Occipital lobe (tissue), 2 donors: ENCODE results near the gene FXYD6. TPM values are rescaled to one million over a fixed set of nuclear protein-coding genes. Genes with fewer than 3 reads are reported as not detected.

ENCODE experiments used
- DNase-seq: peaks from one replicate; lab custom pipeline; 2025; lab: John Stamatoyannopoulos, UW
- total RNA-seq: library from RNA; depleted of rRNA; stranded (reverse); fragments of >200 nt; gene quantifications from one replicate; pipeline ENCODE4 v1.2.3, GENCODE V29; 2014

Gene FXYD6
- total RNA-seq, 1 donor from 2014 or later = 107 TPM

DNA sequence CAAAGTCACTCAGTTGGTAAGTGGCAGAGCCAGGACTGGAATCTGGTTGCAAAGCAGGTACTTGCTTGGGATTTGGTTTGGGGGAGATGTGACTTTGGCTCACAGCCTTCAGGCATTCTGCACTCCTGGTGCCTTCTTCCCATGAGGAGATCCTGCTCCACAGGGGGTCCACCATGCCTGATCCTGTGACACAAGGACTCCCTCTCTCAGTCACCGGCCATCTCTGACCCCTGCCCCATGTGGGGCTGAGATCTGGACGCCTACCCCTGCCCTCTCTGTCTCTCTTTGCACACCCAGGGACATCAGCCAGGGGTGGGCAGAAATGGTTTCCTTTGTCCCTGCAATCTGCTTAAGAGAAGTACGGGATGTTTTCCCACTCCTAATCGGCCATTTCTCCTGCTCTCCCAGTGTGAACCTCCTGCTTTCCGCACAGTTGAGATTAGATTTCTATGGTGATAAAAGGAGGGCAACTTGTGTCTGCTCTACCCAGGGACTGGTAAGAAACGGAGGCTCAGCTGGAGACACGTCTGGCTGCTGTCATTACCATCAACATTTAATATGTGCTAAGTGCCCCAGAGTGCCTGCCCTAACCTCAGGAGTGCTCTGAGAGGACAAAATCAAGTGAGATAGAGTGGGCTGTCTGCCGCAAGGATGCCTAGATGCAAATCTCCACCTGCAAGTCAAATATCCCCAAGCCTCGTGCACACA lies 11.1 kb upstream of the FXYD6 start:
- DNase-seq = no peak

DNA sequence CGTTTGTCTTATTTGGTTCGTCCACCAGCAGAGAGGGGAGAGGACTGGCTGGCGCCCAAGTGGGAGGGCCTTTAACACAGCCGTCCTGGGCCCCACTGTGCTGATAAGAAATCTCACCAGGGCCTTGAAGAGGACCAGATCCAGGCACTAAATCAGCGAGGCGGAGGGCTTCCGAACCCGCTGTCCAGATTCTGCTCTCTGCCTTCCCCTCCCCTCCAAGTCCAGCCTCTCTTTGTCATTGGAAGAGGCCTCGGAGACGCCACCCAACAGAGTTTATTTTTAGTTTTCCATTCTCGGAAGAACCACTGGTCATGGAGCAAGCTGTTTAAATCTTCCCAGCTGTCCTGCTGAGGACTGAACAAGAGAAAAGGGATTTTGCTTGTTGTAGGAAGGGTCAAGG lies 9.3 kb upstream of the FXYD6 start:
- DNase-seq = no peak

DNA sequence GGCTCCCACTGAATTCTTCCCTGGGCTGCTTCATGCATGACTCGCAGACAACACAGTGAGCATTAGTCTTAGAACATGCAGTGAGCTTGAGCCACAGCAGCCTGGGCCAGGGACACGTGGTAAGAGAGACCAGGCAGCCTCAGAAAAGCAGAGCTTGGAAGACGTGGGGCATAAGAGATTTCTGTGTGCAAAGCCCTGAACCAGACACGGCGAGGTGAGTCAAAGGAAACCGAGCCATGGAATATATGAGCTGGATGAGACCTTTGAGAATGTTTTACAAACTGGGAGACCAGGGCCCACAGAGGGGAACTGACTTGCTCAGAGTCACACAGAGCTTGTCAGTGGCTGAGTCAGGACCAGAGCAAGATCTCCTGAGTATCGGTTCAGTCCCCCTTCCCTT lies 8.5 kb upstream of the FXYD6 start:
- DNase-seq = no peak

DNA sequence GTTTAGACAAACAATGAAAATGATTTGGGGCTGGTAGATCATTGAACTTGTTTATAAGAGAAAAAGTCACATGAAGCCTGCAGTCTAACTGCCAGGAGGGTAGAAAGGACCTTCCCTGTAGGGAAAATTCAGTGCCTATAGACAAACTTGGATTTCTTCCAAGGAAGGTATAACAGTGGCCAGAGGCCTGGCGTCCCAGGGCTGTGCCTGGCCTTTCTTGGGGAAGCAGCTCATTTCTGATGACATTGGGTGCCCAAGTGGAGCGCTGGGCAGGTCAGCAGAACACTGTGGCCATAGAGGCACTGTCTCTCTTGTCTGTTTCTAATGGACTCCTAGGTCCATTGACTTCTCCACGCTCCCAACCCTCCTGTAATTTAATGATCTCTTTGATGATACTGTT lies 6.6 kb upstream of the FXYD6 start:
- DNase-seq = no peak

DNA sequence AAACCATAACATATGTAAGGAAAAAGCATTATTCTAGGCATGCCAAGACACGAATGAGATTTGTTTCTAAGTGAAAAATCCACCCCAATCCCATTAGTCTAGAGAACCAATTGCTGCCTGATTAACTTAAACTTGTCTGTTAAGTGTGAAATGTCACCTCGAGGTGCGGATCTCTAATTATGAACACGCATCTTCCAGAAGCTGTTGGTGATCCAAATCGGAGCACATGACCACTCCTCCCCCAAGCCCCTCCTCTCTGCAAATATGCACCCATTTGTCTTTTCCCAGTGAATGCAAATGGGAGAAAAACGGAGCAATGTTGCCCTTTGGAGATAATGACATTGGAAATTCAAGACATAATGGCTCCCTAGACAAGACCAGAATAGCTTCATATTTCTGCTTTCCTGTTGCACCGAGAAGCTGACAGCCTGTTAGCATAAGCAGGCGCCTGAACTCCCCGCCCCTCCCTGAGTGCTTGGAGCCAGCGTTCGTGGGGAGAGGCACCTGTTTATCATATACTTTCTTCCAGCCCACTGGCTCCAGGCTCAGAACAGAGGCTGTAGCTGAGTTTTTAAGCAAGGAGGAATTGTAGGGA lies 6.0 kb upstream of the FXYD6 start:
- no peak for DNase-seq

DNA sequence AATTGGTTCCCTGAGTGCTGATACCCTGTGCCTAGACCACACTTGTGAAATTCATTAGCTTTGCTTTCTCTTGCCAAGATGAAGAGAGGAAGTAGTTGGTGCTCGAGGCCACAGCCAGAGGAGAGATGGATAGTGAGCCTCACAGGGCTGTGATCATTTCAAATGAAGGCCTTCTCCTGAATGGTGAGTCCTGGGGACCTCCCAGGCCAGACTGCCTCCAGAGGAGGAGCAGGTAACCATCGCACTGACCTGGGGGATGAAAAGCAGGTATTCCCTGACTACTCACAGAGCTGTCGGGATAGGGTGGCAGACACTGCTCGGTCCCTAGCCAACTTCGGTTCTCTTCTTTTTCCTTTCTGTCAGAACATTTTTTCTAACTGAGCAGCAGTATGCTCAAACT lies 4.8 kb upstream of the FXYD6 start:
- DNase-seq = no peak

DNA sequence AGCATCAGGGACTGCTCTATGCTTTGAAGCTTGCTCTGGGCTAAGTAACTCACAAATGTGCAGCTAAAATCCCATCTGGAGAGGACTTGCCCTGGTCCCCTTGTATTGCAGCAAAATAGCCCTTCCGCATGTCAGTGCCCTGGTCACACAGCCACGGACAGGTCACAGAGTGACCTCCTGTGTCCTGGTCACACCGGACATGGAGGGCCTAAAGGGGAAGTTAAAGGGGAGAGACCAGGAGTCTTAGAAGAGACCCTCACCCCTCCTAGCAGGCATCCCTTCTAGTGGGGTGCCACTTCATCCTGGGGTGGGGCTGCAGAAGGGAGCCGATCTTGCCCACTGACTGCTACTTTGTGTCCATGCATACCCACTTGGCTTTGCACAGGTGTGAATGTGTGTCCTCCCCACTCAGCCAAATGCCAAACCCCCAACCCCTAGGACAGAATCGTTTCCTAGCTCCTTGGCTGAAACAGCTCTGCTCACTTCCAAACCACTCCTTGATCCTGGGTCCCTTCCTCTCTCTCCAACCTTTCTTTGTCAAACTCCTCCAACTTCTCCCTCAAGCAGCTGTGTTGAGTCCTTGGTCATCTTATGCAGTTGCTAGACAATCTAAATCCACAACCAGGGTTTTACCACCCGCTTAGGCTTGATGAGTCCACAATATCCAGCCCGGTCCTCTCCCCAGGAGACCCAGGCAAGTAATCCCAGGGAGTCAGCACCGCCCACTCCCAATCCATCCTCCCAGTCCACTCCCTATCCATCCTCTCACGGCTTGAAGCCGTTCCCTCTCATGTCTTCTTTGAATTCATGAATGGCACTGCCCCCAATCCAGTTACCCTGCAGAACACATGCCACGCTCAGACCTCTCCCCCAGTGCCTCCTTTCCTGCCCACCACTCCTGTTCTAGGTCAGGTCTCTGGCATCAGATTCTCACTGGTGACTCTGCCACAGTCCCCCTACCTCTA lies 3.3 kb upstream of the FXYD6 start:
- no peak for DNase-seq

DNA sequence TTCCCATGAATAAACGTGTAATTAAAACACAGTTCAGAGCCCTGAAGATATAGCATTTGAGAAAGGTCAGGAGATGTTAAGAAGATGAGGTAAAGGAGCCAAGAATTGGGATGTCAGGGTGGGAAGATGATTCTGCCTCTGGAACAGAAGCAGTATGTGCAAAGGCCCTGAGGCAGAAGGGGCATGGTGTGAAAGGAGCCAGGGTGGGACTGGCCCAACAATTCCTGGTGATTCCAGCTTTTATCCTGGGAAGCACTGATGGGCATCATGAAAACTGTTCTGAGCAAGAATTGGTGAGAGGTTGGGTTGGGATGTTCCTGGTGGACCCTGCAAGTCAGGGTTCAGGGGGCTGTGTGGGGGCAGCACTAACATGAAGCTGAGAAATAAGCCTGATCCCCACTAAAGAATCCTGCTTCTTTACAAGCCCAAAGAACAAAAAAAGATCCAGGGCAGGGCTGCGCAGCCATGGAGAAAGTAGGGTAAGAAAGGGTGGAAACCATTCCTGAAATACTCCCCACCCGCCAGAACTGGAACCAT lies 2.5 kb upstream of the FXYD6 start:
- DNase-seq = no peak

DNA sequence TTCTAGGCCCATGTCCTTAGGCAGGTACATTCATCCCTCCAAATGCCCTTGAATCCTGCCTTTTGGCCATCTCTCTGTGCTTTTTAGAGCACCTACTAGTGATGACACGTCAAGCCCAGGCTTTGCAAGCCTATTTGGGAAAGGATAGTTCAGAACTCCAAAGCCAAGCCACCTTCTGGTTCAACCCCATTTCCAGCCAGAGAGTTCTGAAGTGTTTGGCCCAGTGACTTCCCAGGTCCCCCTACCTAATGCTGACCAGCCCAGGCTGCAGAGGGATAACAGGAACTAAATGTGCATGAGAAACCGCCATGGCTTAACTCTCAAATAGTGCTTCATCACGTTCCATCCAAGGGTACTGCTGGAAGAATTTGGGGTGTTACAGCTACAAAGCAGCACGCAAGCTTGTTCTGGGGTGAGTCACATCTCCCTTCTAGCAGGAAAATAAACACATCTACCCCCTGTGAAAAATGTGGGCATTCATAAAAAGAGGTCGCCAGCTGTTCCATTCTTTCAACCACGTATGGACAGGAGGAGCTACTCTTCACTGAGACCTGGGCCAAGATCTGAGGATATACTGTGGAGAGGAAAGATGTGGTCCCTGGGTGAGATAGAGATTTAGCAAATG lies 2.0 kb upstream of the FXYD6 start:
- DNase-seq = no peak

DNA sequence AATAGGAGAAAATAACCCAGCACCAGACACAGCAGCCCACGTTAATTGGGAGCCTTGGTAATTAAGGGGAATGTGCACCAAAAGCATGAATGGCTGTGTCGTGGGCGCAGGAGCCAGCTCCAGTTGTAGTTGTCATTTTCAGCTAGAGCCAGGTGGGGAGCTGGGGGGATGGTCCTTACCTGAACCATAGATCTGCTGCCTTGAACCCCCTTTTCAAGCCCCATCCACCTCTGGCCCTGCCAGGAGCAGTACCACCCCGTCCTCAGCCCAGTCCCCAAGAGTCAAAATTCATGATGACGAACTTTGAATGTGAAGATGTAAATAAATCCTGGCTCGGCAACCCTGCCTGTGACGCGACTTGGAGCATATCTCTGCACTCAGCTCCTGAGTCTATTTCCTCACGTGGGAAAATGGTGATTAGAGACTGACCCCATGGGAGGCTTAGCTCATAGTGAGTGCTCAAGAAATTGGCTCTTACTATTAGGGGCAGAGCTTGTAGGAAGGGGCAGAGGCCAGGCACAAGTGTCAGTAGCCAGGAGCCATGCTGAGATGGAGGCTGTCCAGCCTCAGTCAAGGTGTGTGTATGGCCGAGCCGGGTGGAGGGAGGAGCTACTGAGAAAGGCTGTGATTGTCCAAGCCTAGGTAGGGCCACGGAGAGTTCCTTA lies 794 bp upstream of the FXYD6 start:
- no peak for DNase-seq

DNA sequence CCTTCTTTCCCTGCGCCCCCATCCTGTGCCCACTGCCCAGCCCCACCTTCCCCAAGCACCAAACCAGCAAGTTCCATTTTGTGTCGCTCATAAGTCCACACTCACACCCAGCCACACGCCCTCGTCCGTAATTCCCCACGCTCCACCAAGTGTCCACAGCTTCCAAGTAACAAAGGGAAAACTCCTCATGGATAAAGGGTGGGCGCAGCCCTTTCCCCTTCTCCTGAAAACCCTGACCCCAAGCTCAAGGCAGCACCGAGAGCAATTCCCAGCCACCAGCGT lies 458 bp downstream of the FXYD6 start:
- DNase-seq = no peak

DNA sequence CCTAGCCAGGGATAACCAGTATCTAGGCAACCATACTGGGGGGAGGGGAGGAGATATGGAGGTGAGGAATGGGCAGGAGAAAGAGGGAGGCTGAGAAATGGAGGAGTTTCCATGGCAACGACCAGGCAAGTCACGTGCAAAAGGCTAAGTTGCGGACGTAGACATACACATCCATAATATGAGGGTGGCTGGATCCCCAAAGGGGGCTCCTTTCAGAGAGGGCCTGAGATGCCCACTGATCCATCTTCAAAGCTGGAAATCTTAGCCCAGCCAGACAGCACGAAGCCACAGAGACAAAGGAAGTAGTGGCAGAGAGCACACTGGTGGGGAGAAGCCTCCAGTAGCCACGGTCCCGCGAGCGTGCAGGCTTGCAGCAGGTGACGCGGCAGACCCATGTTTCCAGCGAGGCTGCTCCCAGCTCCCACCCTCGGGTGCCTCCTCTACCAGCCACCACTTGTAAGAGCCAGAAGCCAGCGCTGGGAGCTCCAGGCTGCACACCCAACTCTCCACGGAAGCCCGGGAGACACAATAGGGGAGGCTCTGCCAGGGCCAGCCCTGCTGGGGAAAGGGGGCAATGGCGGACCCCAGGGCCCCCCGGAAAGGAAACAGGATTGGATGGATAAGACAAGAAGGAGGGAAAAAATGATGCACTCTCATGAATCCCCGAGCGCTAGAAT lies 938 bp downstream of the FXYD6 start:
- peak; percentile 67 for DNase-seq

DNA sequence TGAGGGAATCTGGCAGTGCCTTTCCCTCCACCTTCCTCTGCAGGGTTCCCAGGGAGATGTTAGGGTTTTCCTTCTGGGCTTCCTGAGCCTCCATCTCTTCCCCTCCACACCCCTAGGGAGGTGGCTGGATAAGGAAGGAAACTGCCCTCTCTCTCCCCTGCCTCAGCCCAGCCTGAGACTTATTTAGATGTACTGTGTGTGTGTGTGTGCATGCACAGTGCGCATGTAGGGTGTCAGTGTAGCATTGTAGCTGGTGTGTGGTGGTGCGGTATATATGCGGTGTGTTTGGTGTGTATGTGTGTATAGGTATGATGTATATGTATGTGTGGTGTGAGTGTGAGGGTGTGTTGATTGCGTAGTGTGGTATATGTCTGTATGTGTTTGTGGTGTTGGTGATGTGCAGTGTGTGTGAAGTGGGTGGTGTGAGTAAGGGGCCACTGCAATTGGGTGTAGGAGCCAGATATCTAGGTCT lies 1.5 kb downstream of the FXYD6 start:
- no peak for DNase-seq

DNA sequence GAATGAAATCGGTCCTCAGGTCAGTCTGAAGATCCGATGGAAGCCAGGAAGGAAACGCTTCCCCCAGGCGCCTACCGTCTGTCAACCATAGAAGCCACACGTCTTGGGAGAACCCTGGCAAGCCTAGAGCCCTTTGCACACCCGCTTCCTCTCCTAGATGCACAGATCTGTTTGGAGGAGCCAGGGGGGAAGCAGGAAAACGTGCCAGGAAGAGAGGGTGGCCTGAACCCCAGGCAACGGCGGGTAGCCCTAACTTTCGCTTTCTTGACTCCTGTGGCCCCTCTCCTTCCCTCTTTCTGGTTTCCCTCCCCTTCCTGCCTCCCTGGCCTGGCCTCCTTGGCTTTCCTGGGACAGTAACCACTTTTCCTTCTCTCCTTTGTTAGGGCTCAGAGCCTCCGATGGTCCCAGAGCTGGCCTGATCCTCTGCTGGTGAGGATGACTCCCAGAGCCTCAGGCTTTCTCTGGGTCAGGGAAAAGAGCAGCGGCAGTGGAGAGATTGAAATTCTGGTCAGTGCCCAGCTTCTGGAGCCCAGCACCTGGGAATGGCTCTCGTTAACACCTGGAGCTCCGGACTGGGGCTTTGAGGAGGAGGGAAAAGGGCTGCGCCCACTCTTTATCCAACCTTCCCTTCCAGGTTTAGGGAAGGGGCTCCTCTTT lies 2.1 kb downstream of the FXYD6 start:
- DNase-seq = no peak

DNA sequence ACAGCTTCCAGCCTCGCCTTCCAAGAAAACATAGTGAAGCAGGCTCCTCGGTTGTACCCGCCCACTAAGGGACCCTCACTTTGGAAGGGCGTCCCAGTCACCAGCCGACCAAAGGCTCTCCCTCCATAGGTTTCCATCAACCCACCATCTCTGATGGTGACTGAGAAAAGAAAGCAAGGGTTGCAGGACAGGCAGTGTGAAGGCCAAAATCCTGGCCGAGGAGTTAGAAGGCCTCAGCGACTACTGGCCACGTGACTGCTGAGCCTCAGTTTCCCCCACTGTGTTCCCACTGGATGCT lies 2.7 kb downstream of the FXYD6 start:
- no peak for DNase-seq

DNA sequence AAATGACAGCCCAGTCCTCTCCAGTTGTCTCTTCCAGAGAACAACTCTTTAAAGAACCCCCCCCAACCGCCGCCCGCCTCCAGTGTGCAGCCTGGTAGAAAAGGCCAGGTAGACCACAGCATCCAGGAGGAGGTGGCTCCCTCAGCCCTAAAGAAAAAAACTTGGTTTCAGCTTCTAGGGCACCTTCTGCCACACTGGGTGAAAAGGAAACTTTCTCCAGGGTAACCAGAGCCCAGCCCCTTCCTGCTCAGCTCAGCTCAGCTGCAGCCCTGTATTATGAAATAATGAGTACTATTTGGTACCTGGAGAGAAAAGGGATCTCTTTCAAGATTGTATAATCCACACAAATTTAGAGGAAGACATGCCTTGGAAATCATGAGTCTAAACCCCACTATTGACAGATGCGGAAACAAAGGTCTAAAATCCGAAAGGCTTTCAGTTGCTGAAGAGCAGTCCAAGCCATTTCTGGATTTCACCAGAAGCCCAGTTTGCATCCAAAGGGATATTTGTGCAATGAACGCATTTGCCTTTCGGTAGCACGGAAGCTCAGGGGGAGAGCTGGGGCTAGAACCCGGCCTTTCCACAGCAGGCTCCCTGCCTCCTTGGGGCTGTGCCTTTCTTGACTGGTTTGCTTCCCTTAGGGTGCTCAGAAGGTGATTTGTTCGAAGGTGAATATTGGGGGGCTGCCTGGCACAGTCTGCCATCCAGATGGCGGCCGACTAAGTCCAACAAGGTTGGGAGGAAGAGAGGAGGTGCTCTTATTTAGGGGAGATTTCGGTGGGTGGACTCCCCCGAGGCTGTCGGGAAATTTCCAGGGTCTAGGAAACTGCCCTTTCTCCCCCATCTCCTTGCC lies 3.3 kb downstream of the FXYD6 start:
- DNase-seq = no peak

DNA sequence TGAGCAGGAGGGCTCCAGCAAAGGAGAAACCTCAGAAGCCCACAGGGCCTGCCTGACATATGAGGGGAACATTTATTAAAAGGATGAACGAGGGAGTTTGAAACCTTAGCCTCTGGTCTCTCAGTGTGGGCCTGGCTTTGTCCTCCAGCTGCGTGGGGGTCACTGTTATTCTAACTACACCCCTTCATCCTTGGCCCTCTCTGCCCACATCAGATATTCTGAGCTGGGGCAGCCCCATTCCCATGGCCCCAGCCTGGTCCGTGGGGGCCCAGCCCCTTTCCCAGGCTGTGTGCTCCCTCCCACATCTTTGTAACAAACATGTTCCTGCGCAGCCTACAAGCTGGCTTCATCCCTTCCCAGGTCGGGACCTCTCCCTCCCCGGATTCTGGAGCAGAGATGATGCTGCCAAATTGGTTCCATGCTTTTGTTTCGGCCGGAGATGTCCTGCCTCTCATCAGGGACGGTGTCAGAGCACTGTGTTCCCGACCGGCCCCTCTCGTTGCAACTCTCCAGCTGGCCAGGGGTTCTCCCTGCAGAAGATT lies 4.0 kb downstream of the FXYD6 start:
- no peak for DNase-seq

DNA sequence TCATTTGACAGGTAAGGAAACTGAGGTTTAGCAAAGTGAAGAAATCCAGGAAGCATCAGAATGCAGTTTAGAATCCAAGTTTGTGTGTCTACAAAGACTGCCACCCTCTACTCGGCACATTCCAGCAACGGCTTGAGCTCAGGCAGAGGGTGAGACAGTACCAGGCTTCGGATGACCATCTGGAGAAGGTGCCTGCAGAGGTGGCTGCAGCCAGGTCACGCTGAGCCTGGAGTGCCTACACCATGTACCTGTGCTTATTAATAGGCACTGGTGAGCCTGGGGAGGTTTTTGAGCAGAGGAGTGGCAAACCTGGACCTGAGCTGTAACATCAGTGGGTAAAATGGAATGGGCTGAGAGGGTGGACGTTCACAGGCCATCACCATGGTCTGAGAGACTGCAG lies 4.7 kb downstream of the FXYD6 start:
- DNase-seq = no peak

DNA sequence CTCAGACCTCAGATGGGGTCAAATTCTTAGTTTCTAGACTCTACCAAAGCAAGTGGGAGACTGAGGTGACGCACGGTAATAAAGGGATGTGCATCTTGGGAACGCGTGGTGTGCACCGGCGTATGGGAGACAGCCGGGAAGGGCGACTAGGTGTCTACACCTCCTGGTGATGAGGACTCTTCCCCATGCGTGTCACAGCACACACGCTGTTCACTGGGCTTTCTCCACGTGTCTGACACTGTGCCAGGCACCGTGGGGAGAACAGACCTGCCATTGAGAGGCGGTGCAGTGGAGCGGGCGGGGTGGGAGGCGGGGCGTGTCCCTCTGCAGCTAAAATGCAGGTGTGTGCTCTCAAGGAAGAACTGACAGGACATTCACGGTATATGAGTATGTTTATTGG lies 5.3 kb downstream of the FXYD6 start:
- DNase-seq = no peak
